ENCODE measurements around the gene HS3ST5. TPM values are rescaled to one million over a fixed set of nuclear protein-coding genes. Genes with fewer than 3 reads are reported as not detected.

HS3ST5 gene
- polyA plus RNA-seq, 1 donor (not counting 4 experiments of a cell fraction or from before 2014, with no cell fraction given), result not detected

DNA sequence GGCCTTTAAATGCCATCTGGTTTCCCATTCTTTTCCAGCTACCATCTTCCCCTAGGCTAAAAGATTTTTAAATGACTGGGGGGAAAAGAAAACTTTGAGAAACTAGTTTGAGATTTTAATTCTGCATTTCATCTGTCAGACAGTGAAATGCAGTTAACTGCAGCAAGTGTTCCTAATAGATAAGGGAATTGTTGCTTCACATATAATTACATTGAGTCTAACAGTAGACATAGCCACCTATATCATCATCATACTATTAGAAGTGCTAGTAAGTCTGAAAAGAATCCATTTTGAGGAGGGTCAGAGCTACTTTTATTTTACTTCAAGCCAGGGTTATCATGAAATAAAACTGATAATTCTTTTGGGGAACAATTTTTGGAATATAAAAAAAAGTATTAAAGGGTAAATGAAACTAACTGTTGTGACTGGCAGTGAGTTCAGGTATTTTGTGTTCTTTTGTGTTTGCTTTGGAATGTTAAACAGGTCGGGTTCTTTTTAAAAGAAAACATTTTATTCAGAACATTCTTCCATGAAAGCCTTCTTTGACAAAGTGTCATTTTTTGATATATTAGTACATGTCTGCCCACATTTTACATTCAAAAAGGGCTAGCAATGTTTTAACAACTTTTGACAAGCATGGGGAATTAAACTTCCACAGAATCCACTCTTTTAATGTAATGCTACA is 170.1 kb downstream of the HS3ST5 start:
- Histone ChIP-seq H4K20me1 (ENCODE audit: control insufficient read depth, extremely low read depth, insufficient read depth, low read length) (no peaks in the 10 kb centered on the region), H3K9me3 (ENCODE audit: control insufficient read depth, low read depth, low read length) (no peaks in the 10 kb centered on the region), H3K4me3 (ENCODE audit: control insufficient read depth in 2 of 3, extremely low read depth in 1 of 3, insufficient read depth in 2 of 3, low read depth in 1 of 3, low read length in 3 of 3) (no peak overlapping the region), H3K27ac (ENCODE audit: control insufficient read depth, insufficient read depth, low read length) (no peak overlapping the region), H3K27me3 (ENCODE audit: control insufficient read depth, extremely low read depth, insufficient read depth, low read length) (no peaks in the 10 kb centered on the region), H3K79me2 (ENCODE audit: control insufficient read depth, insufficient read depth, low read length) (no peaks in the 10 kb centered on the region), H3K4me1 (ENCODE audit: control insufficient read depth, extremely low read depth, insufficient read depth, low read length) (no peaks in the 10 kb centered on the region), H2AFZ (ENCODE audit: control insufficient read depth, low read length) (no peak overlapping the region), H3K9me1 (ENCODE audit: control insufficient read depth, extremely low read depth, insufficient read depth, low read length) (no peaks in the 10 kb centered on the region), H3K36me3 (ENCODE audit: control insufficient read depth in 2 of 2, extremely low read depth in 1 of 2, insufficient read depth in 2 of 2, low read length in 2 of 2) (no peaks in the 10 kb centered on the region), H3K9ac (ENCODE audit: control insufficient read depth, extremely low read depth, insufficient read depth, low read length) (no peak overlapping the region), H3K4me2 (ENCODE audit: control insufficient read depth, extremely low read depth, insufficient read depth, low read depth, low read length) (no peak overlapping the region)
- DNase-seq (ENCODE audit: low read depth, low spot score) (no peak), FAIRE-seq (no peak)
- TF ChIP-seq, protein P1, sequence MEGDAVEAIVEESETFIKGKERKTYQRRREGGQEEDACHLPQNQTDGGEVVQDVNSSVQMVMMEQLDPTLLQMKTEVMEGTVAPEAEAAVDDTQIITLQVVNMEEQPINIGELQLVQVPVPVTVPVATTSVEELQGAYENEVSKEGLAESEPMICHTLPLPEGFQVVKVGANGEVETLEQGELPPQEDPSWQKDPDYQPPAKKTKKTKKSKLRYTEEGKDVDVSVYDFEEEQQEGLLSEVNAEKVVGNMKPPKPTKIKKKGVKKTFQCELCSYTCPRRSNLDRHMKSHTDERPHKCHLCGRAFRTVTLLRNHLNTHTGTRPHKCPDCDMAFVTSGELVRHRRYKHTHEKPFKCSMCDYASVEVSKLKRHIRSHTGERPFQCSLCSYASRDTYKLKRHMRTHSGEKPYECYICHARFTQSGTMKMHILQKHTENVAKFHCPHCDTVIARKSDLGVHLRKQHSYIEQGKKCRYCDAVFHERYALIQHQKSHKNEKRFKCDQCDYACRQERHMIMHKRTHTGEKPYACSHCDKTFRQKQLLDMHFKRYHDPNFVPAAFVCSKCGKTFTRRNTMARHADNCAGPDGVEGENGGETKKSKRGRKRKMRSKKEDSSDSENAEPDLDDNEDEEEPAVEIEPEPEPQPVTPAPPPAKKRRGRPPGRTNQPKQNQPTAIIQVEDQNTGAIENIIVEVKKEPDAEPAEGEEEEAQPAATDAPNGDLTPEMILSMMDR (optimal IDR thresholded peaks at IDR 0.05 in 1 of 3, IDR thresholded peaks at IDR 0.05 in 1 of 3, conservative IDR thresholded peaks at IDR 0.05 in 1 of 3; ENCODE audit: extremely low read depth in 1 of 3, insufficient read depth in 2 of 3, low read length in 3 of 3), result no peak
- no peak for TF ChIP-seq EZH2 (IDR thresholded peaks at IDR 0.05; ENCODE audit: low read length)
- dilution Hi-C loops (cut with MboI; ENCODE audit: extremely low pct_ligation_motif_present, low sequenced_read_pairs), result no loop called here

DNA sequence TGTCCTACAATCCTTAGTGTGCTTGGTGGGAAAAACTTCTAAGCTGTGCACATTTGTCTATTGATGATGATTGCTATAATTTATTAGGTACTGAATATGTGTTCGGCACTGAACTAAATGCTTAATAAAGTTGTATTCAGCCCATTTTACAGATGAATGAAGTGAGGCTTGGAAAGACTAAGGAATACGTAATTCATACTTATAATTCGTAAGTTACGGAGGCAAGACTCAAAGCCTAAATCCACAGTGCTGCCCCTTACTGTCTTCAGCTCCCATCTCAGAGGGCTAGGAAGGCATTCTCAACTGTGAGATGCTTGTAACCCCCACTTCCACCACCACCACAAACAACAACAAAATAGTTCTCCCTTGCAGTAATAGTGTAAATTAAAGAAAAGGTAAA is 171.3 kb downstream of the HS3ST5 start:
- no peak overlapping the region for H2AFZ ChIP-seq (ENCODE audit: control insufficient read depth, low read length)
- FAIRE-seq, result no peak
- no peaks in the 10 kb centered on the region for H3K9me1 ChIP-seq (ENCODE audit: control insufficient read depth, extremely low read depth, insufficient read depth, low read length)
- no peak for TF ChIP-seq EZH2 (IDR thresholded peaks at IDR 0.05; ENCODE audit: low read length)
- TF ChIP-seq, protein P1 (optimal IDR thresholded peaks at IDR 0.05 in 1 of 3, IDR thresholded peaks at IDR 0.05 in 1 of 3, conservative IDR thresholded peaks at IDR 0.05 in 1 of 3; ENCODE audit: extremely low read depth in 1 of 3, insufficient read depth in 2 of 3, low read length in 3 of 3), result no peak
- H3K4me1 ChIP-seq (ENCODE audit: control insufficient read depth, extremely low read depth, insufficient read depth, low read length), result no peaks in the 10 kb centered on the region
- dilution Hi-C loops (cut with MboI; ENCODE audit: extremely low pct_ligation_motif_present, low sequenced_read_pairs), result no loop called here
- no peak overlapping the region for H3K27ac ChIP-seq (ENCODE audit: control insufficient read depth, insufficient read depth, low read length)
- H3K36me3 ChIP-seq (ENCODE audit: control insufficient read depth in 2 of 2, extremely low read depth in 1 of 2, insufficient read depth in 2 of 2, low read length in 2 of 2), result no peaks in the 10 kb centered on the region
- no peak overlapping the region for H3K4me3 ChIP-seq (ENCODE audit: control insufficient read depth in 2 of 3, extremely low read depth in 1 of 3, insufficient read depth in 2 of 3, low read depth in 1 of 3, low read length in 3 of 3)
- H3K79me2 ChIP-seq (ENCODE audit: control insufficient read depth, insufficient read depth, low read length), result no peaks in the 10 kb centered on the region
- no peak overlapping the region for H3K4me2 ChIP-seq (ENCODE audit: control insufficient read depth, extremely low read depth, insufficient read depth, low read depth, low read length)
- no peaks in the 10 kb centered on the region for H4K20me1 ChIP-seq (ENCODE audit: control insufficient read depth, extremely low read depth, insufficient read depth, low read length)
- no peaks in the 10 kb centered on the region for H3K9me3 ChIP-seq (ENCODE audit: control insufficient read depth, low read depth, low read length)
- no peaks in the 10 kb centered on the region for H3K27me3 ChIP-seq (ENCODE audit: control insufficient read depth, extremely low read depth, insufficient read depth, low read length)
- no peak overlapping the region for H3K9ac ChIP-seq (ENCODE audit: control insufficient read depth, extremely low read depth, insufficient read depth, low read length)
- DNase-seq (ENCODE audit: low read depth, low spot score), result no peak
